Measurements from ENCODE around the gene KCTD14. TPM values are rescaled to one million over a fixed set of nuclear protein-coding genes. Genes with fewer than 3 reads are reported as not detected.

The KCTD14 gene
- total RNA-seq, 1 experiment from 2014 or later: 8.2 TPM

- no peaks in the 10 kb centered on the region for H3K27me3 Mint-ChIP-seq (ENCODE audit: insufficient read depth, unreplicated experiment)
- Histone ChIP-seq H3K4me1 (peaks cover 12% of the 10 kb centered on the region; the same call in 1 of the 2 replicates), H3K9me3 (no peaks in the 10 kb centered on the region), H3K4me3 (ENCODE audit: low read depth, low read length) (no peak overlapping the region), H3K36me3 (ENCODE audit: control insufficient read depth, insufficient read depth, low read length) (no peaks in the 10 kb centered on the region), H3K27me3 (replicated peaks; ENCODE audit: control insufficient read depth, insufficient read depth, low read length) (no peaks in the 10 kb centered on the region)
- H3K27ac Mint-ChIP-seq (ENCODE audit: unreplicated experiment): peak overlapping the region; percentile 42
- peaks cover 5% of the 10 kb centered on the region for H3K36me3 Mint-ChIP-seq (ENCODE audit: insufficient read depth, unreplicated experiment)
- intact Hi-C loops (cut with micrococcal nuclease; ENCODE audit: unreplicated experiment): no loop called here
- ChIA-PET CTCF (no interaction called here), POLR2A (interaction anchor here (0.6 kb wide), 1 partner anchor 28 kb away, joined by 4 read pairs; no protein-coding TSS in a partner anchor)
- H3K4me1 Mint-ChIP-seq (ENCODE audit: low read depth, unreplicated experiment): peaks cover 7% of the 10 kb centered on the region
- no TSS peak for BruUV-seq (replicated peaks)
- TF ChIP-seq CTCF (IDR thresholded peaks at IDR 0.05; ENCODE audit: insufficient read depth in 1 of 2, low read depth in 1 of 2, low read length in 1 of 2, severe bottlenecking in 1 of 2, unreplicated experiment in 1 of 2): no peak
- peak in 1 of 2 experiments; percentile 28 for DNase-seq
- no peak overlapping the region for H3K4me3 Mint-ChIP-seq (ENCODE audit: unreplicated experiment)
- H3K9me3 Mint-ChIP-seq (ENCODE audit: unreplicated experiment): no peaks in the 10 kb centered on the region
Observed at GRCh38 chr11:78027759-78028158, 4.7 kb upstream of the KCTD14 start.

GRCh38 chr11:78025378-78025777 is 2.3 kb upstream of the KCTD14 start:
- POLR2A ChIA-PET: no interaction called here
- TF ChIP-seq CTCF (IDR thresholded peaks at IDR 0.05; ENCODE audit: insufficient read depth in 1 of 2, low read depth in 1 of 2, low read length in 1 of 2, severe bottlenecking in 1 of 2, unreplicated experiment in 1 of 2): no peak
- no peak for DNase-seq

DNA sequence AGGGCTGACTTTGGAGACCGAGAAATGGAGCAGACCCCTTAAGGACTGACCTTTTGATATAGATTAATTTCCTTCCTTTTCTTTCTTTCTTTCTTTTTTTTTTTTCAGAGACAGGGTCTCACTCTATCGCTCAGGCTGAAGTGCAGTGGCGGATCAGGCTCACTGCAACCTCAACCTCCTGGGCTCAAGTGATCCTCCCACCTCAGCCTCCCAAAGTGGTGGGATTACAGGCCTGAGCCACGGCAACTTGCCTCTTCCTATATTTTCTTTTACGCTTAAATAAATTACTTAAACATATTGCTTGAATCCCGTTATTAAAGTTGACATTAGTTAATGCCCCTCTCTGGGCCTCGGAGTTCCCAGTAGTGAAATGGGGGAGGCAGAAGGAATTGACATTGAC is 350 bp upstream of the KCTD14 start:
- DNase-seq: no peak
- TF ChIP-seq CTCF (IDR thresholded peaks at IDR 0.05; ENCODE audit: insufficient read depth in 1 of 2, low read depth in 1 of 2, low read length in 1 of 2, severe bottlenecking in 1 of 2, unreplicated experiment in 1 of 2): no peak
- Histone ChIP-seq H3K27me3 (replicated peaks; ENCODE audit: control insufficient read depth, insufficient read depth, low read length) (no peaks in the 10 kb centered on the region), H3K9me3 (no peaks in the 10 kb centered on the region), H3K4me3 (ENCODE audit: low read depth, low read length) (peak overlapping the region; percentile 68), H3K4me1 (peaks cover 26% of the 10 kb centered on the region; the same call in 1 of the 2 replicates), H3K36me3 (ENCODE audit: control insufficient read depth, insufficient read depth, low read length) (no peaks in the 10 kb centered on the region)
- intact Hi-C loops (cut with micrococcal nuclease; ENCODE audit: unreplicated experiment): no loop called here
- ChIA-PET POLR2A (no interaction called here), CTCF (no interaction called here)
- H3K4me3 Mint-ChIP-seq (ENCODE audit: unreplicated experiment): peak overlapping the region; percentile 72
- H3K27ac Mint-ChIP-seq (ENCODE audit: unreplicated experiment): peak overlapping the region; percentile 11
- H3K27me3 Mint-ChIP-seq (ENCODE audit: insufficient read depth, unreplicated experiment): no peaks in the 10 kb centered on the region
- BruUV-seq (replicated peaks): no TSS peak
- no peaks in the 10 kb centered on the region for H3K9me3 Mint-ChIP-seq (ENCODE audit: unreplicated experiment)
- H3K36me3 Mint-ChIP-seq (ENCODE audit: insufficient read depth, unreplicated experiment): peaks cover 2% of the 10 kb centered on the region
- peaks cover 21% of the 10 kb centered on the region for H3K4me1 Mint-ChIP-seq (ENCODE audit: low read depth, unreplicated experiment)

More at GRCh38 chr11:78025378-78025777, 2.3 kb upstream of the KCTD14 start:
- no peaks in the 10 kb centered on the region for H3K27me3 Mint-ChIP-seq (ENCODE audit: insufficient read depth, unreplicated experiment)
- Histone ChIP-seq H3K36me3 (ENCODE audit: control insufficient read depth, insufficient read depth, low read length) (no peaks in the 10 kb centered on the region), H3K27me3 (replicated peaks; ENCODE audit: control insufficient read depth, insufficient read depth, low read length) (no peaks in the 10 kb centered on the region), H3K4me3 (ENCODE audit: low read depth, low read length) (no peak overlapping the region), H3K4me1 (peaks cover 18% of the 10 kb centered on the region; the same call in 1 of the 2 replicates), H3K9me3 (no peaks in the 10 kb centered on the region)
- CTCF ChIA-PET: no interaction called here
- no TSS peak for BruUV-seq (replicated peaks)
- H3K4me1 Mint-ChIP-seq (ENCODE audit: low read depth, unreplicated experiment): peaks cover 13% of the 10 kb centered on the region
- intact Hi-C loops (cut with micrococcal nuclease; ENCODE audit: unreplicated experiment): no loop called here
- no peak overlapping the region for H3K4me3 Mint-ChIP-seq (ENCODE audit: unreplicated experiment)
- H3K27ac Mint-ChIP-seq (ENCODE audit: unreplicated experiment): no peak overlapping the region
- H3K9me3 Mint-ChIP-seq (ENCODE audit: unreplicated experiment): no peaks in the 10 kb centered on the region
- H3K36me3 Mint-ChIP-seq (ENCODE audit: insufficient read depth, unreplicated experiment): peaks cover 5% of the 10 kb centered on the region

All from Caco-2 (cell line).